Measurements from ENCODE around the gene ACTR3.

GRCh38 chr2:113966171-113966570, 76.3 kb downstream of the ACTR3 start:
- TF ChIP-seq POLR2A (IDR thresholded peaks at IDR 0.05) (no peak), POLR2AphosphoS5 (IDR thresholded peaks at IDR 0.05; ENCODE audit: insufficient read depth in 1 of 2, low read depth in 1 of 2) (no peak), CTCF (IDR thresholded peaks at IDR 0.05) (no peak)

All from vagina (tissue), 2 donors.